ENCODE measurements around the gene TSFM.

The TSFM gene

DNA sequence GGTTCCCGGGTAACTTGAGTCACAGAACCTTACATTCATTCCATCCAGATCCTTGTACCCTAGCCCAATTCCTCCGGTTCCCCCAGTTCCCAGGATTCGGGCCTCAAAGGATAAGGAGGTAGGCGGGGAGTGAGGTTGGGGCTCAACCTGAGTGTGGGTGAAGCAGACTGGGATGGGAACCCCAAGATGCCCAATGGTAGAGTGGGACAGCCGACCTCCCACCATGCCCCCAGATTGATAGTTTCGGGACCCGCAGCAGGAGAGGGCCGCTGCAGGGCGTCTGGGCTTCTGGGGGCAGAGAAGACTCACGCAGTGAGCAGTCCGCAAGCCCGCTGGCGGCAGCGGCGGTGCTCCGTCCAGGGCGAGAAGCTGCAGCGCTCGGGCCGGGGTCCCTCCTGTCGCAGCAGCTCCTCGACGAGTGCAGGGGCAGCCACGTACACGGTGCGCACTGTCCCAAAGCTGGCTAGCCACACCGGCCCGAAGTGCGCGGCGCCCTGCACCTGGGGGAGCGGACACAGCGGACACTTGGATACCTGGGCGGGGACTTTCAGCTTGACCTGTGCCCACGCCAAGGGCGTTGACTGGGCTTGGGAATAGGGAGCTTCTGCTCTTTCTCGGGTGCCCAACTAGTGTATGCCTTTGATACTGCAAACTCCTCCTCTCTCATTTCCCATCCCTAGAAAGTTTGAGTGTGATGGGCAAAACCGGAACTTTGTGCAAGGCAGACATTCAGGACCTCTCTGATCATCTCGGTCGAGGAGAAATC, 16.7 kb upstream of the TSFM start:
- no peak for DNase-seq (ENCODE audit: extremely low spot score)
- TF ChIP-seq, protein P1, sequence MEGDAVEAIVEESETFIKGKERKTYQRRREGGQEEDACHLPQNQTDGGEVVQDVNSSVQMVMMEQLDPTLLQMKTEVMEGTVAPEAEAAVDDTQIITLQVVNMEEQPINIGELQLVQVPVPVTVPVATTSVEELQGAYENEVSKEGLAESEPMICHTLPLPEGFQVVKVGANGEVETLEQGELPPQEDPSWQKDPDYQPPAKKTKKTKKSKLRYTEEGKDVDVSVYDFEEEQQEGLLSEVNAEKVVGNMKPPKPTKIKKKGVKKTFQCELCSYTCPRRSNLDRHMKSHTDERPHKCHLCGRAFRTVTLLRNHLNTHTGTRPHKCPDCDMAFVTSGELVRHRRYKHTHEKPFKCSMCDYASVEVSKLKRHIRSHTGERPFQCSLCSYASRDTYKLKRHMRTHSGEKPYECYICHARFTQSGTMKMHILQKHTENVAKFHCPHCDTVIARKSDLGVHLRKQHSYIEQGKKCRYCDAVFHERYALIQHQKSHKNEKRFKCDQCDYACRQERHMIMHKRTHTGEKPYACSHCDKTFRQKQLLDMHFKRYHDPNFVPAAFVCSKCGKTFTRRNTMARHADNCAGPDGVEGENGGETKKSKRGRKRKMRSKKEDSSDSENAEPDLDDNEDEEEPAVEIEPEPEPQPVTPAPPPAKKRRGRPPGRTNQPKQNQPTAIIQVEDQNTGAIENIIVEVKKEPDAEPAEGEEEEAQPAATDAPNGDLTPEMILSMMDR (IDR thresholded peaks at IDR 0.05; ENCODE audit: control extremely low read depth, extremely low read depth, low read depth, missing control alignments) = no peak
- ChIA-PET POLR2A (no interaction called here), CTCF (interaction anchor here (0.9 to 4.7 kb wide), 7 partner anchors 9 to 144 kb away, joined by 3 to 61 read pairs (median 3); partner anchors contain the start of genes AVIL, CTDSP2 and TSFM)

DNA sequence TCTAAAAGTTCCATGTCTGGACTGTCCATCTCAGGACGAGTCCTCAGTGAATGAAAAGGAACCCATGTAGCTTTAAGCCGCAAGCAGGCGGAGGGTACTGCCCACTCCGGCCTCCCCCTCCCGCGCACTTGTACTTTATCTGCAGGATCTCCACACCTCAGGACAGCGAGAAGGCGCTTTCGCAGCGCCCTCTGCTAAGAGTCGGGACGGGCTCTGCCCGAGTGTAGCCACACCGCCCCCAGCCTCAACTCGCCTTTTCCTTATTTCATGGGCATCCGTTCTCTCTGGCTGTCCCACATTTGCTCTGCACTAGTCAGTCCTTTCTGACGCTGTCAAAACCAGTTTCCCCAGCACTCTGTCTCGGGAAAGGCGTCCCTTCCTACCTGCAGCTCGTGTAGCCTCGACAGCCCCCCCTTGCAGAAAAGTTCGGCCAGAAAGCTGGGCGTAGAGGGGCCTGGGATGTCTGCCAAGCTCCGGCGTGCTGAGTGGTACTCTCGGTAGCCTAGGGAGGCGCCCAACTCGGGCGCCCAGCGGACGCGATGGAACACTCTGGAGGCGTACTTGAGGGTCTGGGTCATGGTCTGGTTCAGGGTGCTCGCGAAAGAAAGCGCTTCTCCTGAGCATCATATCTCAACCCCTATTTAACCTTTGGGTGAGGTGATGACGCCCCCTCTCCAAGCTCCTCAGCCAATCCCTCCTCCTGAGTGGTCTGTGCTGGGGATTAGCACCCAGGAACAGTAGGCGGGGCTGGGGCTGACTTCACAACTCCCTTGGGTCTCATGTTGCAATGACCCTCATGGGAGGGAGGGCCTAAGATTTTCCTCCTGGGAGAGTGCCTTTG, 15.9 kb upstream of the TSFM start, which contains the start of gene CYP27B1:
Gene CYP27B1 (minus strand): TSS at position 615 of the 841 bp plus-strand sequence. CDS start 37 bp downstream, at position 578.
- ChIA-PET CTCF (interaction anchor here (0.9 to 4.7 kb wide), 8 partner anchors 8 to 314 kb away, joined by 3 to 61 read pairs (median 4); partner anchors contain the start of genes CTDSP2 and TSFM), POLR2A (no interaction called here)
- DNase-seq (ENCODE audit: extremely low spot score) = no peak
- TF ChIP-seq, protein P1 (IDR thresholded peaks at IDR 0.05; ENCODE audit: control extremely low read depth, extremely low read depth, low read depth, missing control alignments) = no peak

DNA sequence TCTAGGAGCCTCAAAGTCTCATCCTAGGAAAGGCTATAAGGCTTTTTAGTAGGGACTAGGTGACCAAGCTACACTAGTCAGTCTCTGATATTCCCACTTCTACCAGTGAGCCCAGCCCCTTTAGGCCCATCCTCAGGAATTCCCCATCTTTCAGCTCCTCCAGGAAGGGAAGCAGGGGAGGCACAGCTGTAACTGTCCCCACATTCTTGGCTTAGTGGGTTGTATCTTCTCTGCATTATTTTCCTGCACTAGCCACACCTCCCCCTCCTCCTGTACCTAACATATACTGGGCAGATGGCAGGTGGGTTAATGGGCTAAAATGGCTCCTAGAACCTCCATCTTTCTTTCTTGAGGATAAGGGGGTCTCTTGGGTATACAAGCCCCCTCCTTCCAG, 15.3 kb upstream of the TSFM start:
- DNase-seq (ENCODE audit: extremely low spot score) = no peak
- POLR2A ChIA-PET = no interaction called here
- CTCF ChIA-PET = interaction anchor here (0.8 to 4.7 kb wide), 9 partner anchors 8 to 314 kb away, joined by 3 to 61 read pairs (median 4); partner anchors contain the start of gene TSFM
- TF ChIP-seq, protein P1 (IDR thresholded peaks at IDR 0.05; ENCODE audit: control extremely low read depth, extremely low read depth, low read depth, missing control alignments) = no peak

DNA sequence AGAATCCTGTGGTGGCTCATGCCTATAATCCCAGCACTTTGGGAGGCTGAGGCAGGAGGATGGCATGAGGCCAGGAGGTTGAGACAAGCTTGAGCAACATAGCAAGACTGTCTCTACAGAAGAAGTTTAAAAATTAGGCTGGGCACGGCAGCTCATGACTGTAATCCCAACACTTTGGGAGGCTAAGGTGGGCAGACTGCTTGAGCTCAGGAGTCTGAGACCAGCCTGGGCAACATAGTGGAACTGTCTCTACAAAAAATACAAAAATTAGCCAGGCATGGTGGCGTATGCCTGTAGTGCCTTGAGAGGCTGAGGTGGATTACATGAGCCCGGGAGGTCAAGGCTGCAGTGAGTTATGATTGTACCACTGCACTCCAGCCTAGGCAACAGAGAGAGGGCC, 14.7 kb upstream of the TSFM start:
- no peak for DNase-seq (ENCODE audit: extremely low spot score)
- ChIA-PET CTCF (interaction anchor here (0.8 to 4.7 kb wide), 7 partner anchors 9 to 315 kb away, joined by 3 to 61 read pairs (median 4); partner anchors contain the start of gene TSFM), POLR2A (no interaction called here)
- TF ChIP-seq, protein P1 (IDR thresholded peaks at IDR 0.05; ENCODE audit: control extremely low read depth, extremely low read depth, low read depth, missing control alignments) = no peak

DNA sequence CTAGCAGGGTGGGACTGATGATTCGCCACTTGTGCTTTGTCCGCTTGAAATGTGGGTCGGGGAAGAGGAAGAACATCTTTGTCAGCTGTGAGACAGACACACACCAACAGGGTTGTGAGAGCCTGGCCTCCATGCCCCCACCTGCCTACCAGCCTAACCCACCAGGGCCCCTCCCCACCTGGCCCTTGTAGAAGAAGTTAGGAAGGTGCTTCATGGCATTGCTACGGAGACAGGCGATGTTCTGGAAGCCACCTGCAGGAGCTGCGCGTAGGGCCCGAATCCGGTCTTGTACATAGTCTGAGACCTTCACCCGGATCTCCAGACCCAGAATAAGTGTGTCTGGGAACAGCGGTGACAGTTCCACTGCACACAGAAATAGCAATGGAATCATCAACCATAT, 13.0 kb upstream of the TSFM start:
- no peak for DNase-seq (ENCODE audit: extremely low spot score)
- ChIA-PET POLR2A (interaction anchor here (0.6 kb wide), 1 partner anchor 25 kb away, joined by 3 read pairs; the partner anchor contains the start of gene TSPAN31), CTCF (interaction anchor here (2.8 to 4.7 kb wide), 2 partner anchors 13 kb away, joined by 9 to 61 read pairs; partner anchors contain the start of gene TSFM)

More for the DNA sequence above, 13.0 kb upstream of the TSFM start:
- TF ChIP-seq, protein P1 (IDR thresholded peaks at IDR 0.05; ENCODE audit: control extremely low read depth, extremely low read depth, low read depth, missing control alignments) = no peak
